K562 (cell line): Measurements from ENCODE around the gene SIRPG. TPM values are rescaled to one million over a fixed set of nuclear protein-coding genes. Genes with fewer than 3 reads are reported as not detected.

Source experiments
- ATAC-seq: fragments of 200-7000 bp; cut with Tn5 transposase; 3 replicates; pipeline ENCODE4 v1.9.1; 2020; ENCODE audit warnings: moderate library complexity
- BruUV-seq: library from RNA; stranded (reverse); fragments of 400-500 nt; replicated peaks from 2 replicates; lab custom pipeline; 2021; lab: Mats Ljungman, UMichigan
- CTCF ChIA-PET: fragments of 300-600 bp; formaldehyde crosslinking; extraction: SDS; loops from one replicate; lab custom pipeline; 2021; ENCODE audit warnings: low intra/inter-chr PET ratio; lab: Yijun Ruan, JAX
- POLR2A ChIA-PET: fragments of 300-600, 350-650 bp; sonication (Branson Sonifier 250); formaldehyde crosslinking; extraction: SDS; loops from one replicate; lab custom pipeline; 2021; ENCODE audit warnings: antibody characterized with exemption, inconsistent platforms; lab: Yijun Ruan, JAX
- DNase-seq, 4 experiments: peaks; one replicate each; pipeline versions ENCODE4 v3.0.0 to v3.0.0-alpha.2; 2011 to 2018; ENCODE audit warnings: low spot score in 3 of 4, mixed read lengths in 3 of 4; ENCODE audit errors: extremely low read depth in 1 of 4
- FAIRE-seq: peaks from 2 replicates; lab custom pipeline; 2011; peaks lifted over from hg19 to GRCh38; lab: Jason Lieb, UNC
- H2AFZ ChIP-seq: 2 replicates; pipeline ENCODE4 v1.6.0; 2011; ENCODE audit warnings: low read depth, low read length, control low read depth, inconsistent platforms
- H3K27ac ChIP-seq: fragments of 200-600 bp; 3 replicates; pipeline ENCODE4 v1.8.0; 2011; ENCODE audit warnings: low read depth, mild to moderate bottlenecking, control low read depth, inconsistent platforms, low read length, moderate library complexity, mixed read lengths; ENCODE audit errors: extremely low read depth
- H3K27me3 ChIP-seq, 2 experiments: fragments of 300-600 bp in 1 of 2; 2 replicates in 1 of 2; 3 replicates in 1 of 2; pipeline versions ENCODE4 v1.6.0 to v1.8.0; 2011; ENCODE audit warnings: inconsistent platforms in 2 of 2, low read length in 2 of 2, mild to moderate bottlenecking in 1 of 2, mixed read lengths in 1 of 2, moderate library complexity in 1 of 2; ENCODE audit not compliant: control insufficient read depth in 2 of 2, insufficient read depth in 2 of 2
- H3K36me3 ChIP-seq: fragments of 300-600 bp; 3 replicates; pipeline ENCODE4 v1.8.0; 2011; ENCODE audit warnings: mild to moderate bottlenecking, low read length, inconsistent platforms; ENCODE audit not compliant: control insufficient read depth, insufficient read depth
- H3K4me1 ChIP-seq, 2 experiments: fragments of 200-600 bp in 1 of 2; replicated peaks in 1 of 2; 2 replicates in 1 of 2; 3 replicates in 1 of 2; pipeline versions ENCODE4 v1.5.1 to v1.8.0; 2011; ENCODE audit warnings: inconsistent platforms in 2 of 2, low read length in 2 of 2, mild to moderate bottlenecking in 1 of 2, mixed read lengths in 1 of 2, moderate library complexity in 1 of 2; ENCODE audit not compliant: control insufficient read depth in 2 of 2, insufficient read depth in 2 of 2
- H3K4me2 ChIP-seq: 2 replicates; pipeline ENCODE4 v1.6.1; 2011; ENCODE audit warnings: low read length, control low read depth, inconsistent platforms, mixed read lengths; ENCODE audit not compliant: insufficient read depth
- H3K4me3 ChIP-seq: fragments of 200-600 bp; sonication (generic), shearing (Covaris generic); 2 replicates; pipeline ENCODE4 v1.5.1; 2016; ENCODE audit warnings: control low read depth, inconsistent platforms
- H3K79me2 ChIP-seq: fragments of 200-600 bp; 3 replicates; pipeline ENCODE4 v1.8.0; 2011; ENCODE audit warnings: low read length, inconsistent platforms; ENCODE audit not compliant: control insufficient read depth, insufficient read depth
- H3K9ac ChIP-seq, 2 experiments: 2 replicates each; pipeline versions ENCODE4 v1.6.0 to v1.6.1; 2011; ENCODE audit warnings: low read depth in 2 of 2, low read length in 2 of 2, control low read depth in 1 of 2, inconsistent platforms in 1 of 2, mild to moderate bottlenecking in 1 of 2, mixed read lengths in 1 of 2; ENCODE audit not compliant: insufficient read depth in 1 of 2
- H3K9me1 ChIP-seq: one replicate; pipeline ENCODE4 v1.6.0; 2011; ENCODE audit warnings: inconsistent platforms, mild to moderate bottlenecking, low read length, moderate library complexity; ENCODE audit not compliant: control insufficient read depth, insufficient read depth
- H3K9me3 ChIP-seq: replicated peaks from 2 replicates; pipeline ENCODE4 v1.5.1; 2011; ENCODE audit warnings: low read depth, low read length, inconsistent platforms; ENCODE audit not compliant: control insufficient read depth, insufficient read depth
- H4K20me1 ChIP-seq: replicated peaks from 2 replicates; pipeline ENCODE4 v1.6.1; 2011; ENCODE audit warnings: low read length, inconsistent platforms, mixed read lengths; ENCODE audit not compliant: control insufficient read depth, insufficient read depth
- BRD9 ChIP-seq: fragments of 450-650 bp; IDR thresholded peaks from 2 replicates; pipeline ENCODE4 v1.6.1; 2018; ENCODE audit warnings: low read depth; ENCODE audit not compliant: partially characterized antibody
- CEBPB ChIP-seq: fragments of 450-650 bp; IDR thresholded peaks from 2 replicates; pipeline ENCODE4 v1.6.1; 2016; ENCODE audit warnings: missing genetic modification characterization, missing compliant biosample characterization
- CREBBP ChIP-seq: IDR thresholded peaks from one replicate; pipeline ENCODE4 v1.6.1; 2012; ENCODE audit warnings: low read depth, mild to moderate bottlenecking, control low read depth, inconsistent platforms, low read length
- CXXC5 ChIP-seq: fragments of 250-450 bp; sonication (Bioruptor Pico); IDR thresholded peaks from 2 replicates; pipeline ENCODE4 v1.8.0; 2022; ENCODE audit warnings: inconsistent platforms, mild to moderate bottlenecking, moderate library complexity
- ESRRA ChIP-seq: fragments of 450-650 bp; IDR thresholded peaks from 2 replicates; pipeline ENCODE4 v1.6.1; 2014; ENCODE audit warnings: low read depth, mild to moderate bottlenecking, moderate library complexity, borderline replicate concordance
- HINFP ChIP-seq: fragments of 450-650 bp; conservative IDR thresholded peaks from 2 replicates; pipeline ENCODE4 v1.6.1; 2016; ENCODE audit warnings: missing genetic modification characterization, low read depth, mild to moderate bottlenecking, control low read depth, missing compliant biosample characterization
- NR2C1 ChIP-seq, 2 experiments: fragments of 450-650 bp; IDR thresholded peaks; 2 replicates each; pipeline ENCODE4 v1.6.1; 2017; ENCODE audit warnings: mild to moderate bottlenecking in 2 of 2, antibody characterized with exemption in 1 of 2, inconsistent platforms in 1 of 2, missing compliant biosample characterization in 1 of 2, missing genetic modification characterization in 1 of 2
- NR2F6 ChIP-seq: fragments of 450-650 bp; formaldehyde crosslinking; IDR thresholded peaks from 2 replicates; pipeline ENCODE4 v1.4.0; 2020; ENCODE audit warnings: mild to moderate bottlenecking
- RCOR1 ChIP-seq, 2 experiments: IDR thresholded peaks; 2 replicates each; pipeline ENCODE4 v1.6.1; 2012; ENCODE audit warnings: low read depth in 2 of 2, low read length in 2 of 2, borderline replicate concordance in 1 of 2, improper control_type of control experiment in 1 of 2
- RNF2 ChIP-seq: sonication (generic); IDR thresholded peaks from 2 replicates; pipeline ENCODE4 v1.6.1; 2016
- ZBTB26 ChIP-seq: fragments of 450-650 bp; formaldehyde crosslinking; IDR thresholded peaks from 2 replicates; pipeline ENCODE4 v1.4.0; 2022; ENCODE audit warnings: missing genetic modification characterization
- ZNF124 ChIP-seq: sonication (generic); formaldehyde crosslinking; IDR thresholded peaks from 2 replicates; pipeline ENCODE4 v1.8.1; 2022; ENCODE audit warnings: missing genetic modification reagents
- ZNF695 ChIP-seq: fragments of 450-650 bp; formaldehyde crosslinking; IDR thresholded peaks from 2 replicates; pipeline ENCODE4 v1.4.0; 2020; ENCODE audit warnings: mild to moderate bottlenecking, moderate library complexity
- WGBS: fragments of 100-300 bp; shearing (Covaris generic); methylation state at CpG from one replicate; pipeline ENCODE4 v1.1.6; 2016; ENCODE audit warnings: low coverage, mixed read lengths; ENCODE audit not compliant: insufficient coverage; ENCODE audit errors: missing lambda C conversion rate; 5-methylcytosine and 5-hydroxymethylcytosine counted together
- in situ Hi-C: fragments of 300-500 bp; cut with MboI; formaldehyde crosslinking; loops from 4 replicates; pipeline ENCODE4 v1.15.0; 2018; ENCODE audit warnings: inconsistent platforms, mixed read lengths
- intact Hi-C: fragments of 100-400 bp; cut with micrococcal nuclease; formaldehyde crosslinking; loops from 2 replicates; pipeline ENCODE4 v1.14.2; 2022
- polyA plus RNA-seq, 8 experiments: library from polyadenylated mRNA; depleted of rRNA in 4 of 8; stranded (reverse) in 5 of 8; unstranded in 3 of 8; fragments of >200 nt; fragmentation: Nextera tagmentation in 2 of 8; fragmentation: Illumina TruSeq in 1 of 8; extraction: Ambion mirVana in 2 of 8; extraction: Trizol in 1 of 8; gene quantifications; 2 replicates each; pipeline versions ENCODE4 v1.2.1 to v1.2.3, GENCODE V29; 2011 to 2014; ENCODE audit warnings: inconsistent platforms in 1 of 8, missing spikeins in 1 of 8
- total RNA-seq, 7 experiments: library from RNA; depleted of rRNA in 6 of 7; stranded (reverse); fragments of >200 nt in 6 of 7; fragmentation: Illumina TruSeq in 2 of 7; extraction: Trizol in 2 of 7; gene quantifications; 2 replicates each; pipeline versions ENCODE4 v1.2.1 to v1.2.3, GENCODE V29; 2011 to 2021; ENCODE audit warnings: low replicate concordance in 1 of 7
- TF ChIP-seq, protein P1 (sequence below): fragments of 450-650 bp; IDR thresholded peaks from 2 replicates; pipeline ENCODE4 v1.7.1; 2018; ENCODE audit warnings: mild to moderate bottlenecking, low read depth; ENCODE audit not compliant: partially characterized antibody
- TF ChIP-seq, protein P2 (sequence below): fragments of 250-450 bp; sonication (Bioruptor Pico); IDR thresholded peaks from 2 replicates; pipeline ENCODE4 v1.5.0; 2021

SIRPG gene
- total and polyA plus RNA-seq, 9 of the 15 experiments (the other 6 are each of a cell fraction or from before 2014, with no cell fraction given) = not detected

- TF ChIP-seq ZBTB26 (CRISPR knock-in tag) (no peak), CREBBP (no peak), RNF2 (0 out of 2 replicates have a peak, but pooled peaks have one; percentile 21), ESRRA (0 out of 2 replicates have a peak, but pooled peaks have one; percentile 30), RCOR1 (IDR thresholded peaks at IDR 0.05; ENCODE audit: borderline replicate concordance in 1 of 2, low read depth in 2 of 2, low read length in 2 of 2) (peak in 1 of 2 experiments; percentile 34; a peak in 1 of 4 replicates), CEBPB (peak; percentile 83)
Measured at GRCh38 chr20:1633535-1633934, 24.0 kb downstream of the SIRPG start (continued).

GRCh38 chr20:1632178-1632577, 25.4 kb downstream of the SIRPG start:
- Histone ChIP-seq H3K4me2 (no peak overlapping the region), H3K27me3 (peaks cover 0 to 9% of the 10 kb centered on the region in 2 experiments; a peak in 1 of 5 replicates), H3K4me1 (no peaks in the 10 kb centered on the region), H3K9me1 (no peaks in the 10 kb centered on the region), H3K79me2 (no peaks in the 10 kb centered on the region), H3K9ac (no peak overlapping the region), H3K36me3 (no peaks in the 10 kb centered on the region), H3K9me3 (no peaks in the 10 kb centered on the region), H3K27ac (no peak overlapping the region), H3K4me3 (no peak overlapping the region), H2AFZ (no peak overlapping the region), H4K20me1 (no peaks in the 10 kb centered on the region)
- intact Hi-C loops = no loop called here
- WGBS = 5% methylated on average over 4 of the region's 4 CpGs
- in situ Hi-C loops = no loop called here
- ATAC-seq (no peak), DNase-seq (no peak), FAIRE-seq (no peak)
- BruUV-seq = no TSS peak
- ChIA-PET POLR2A (no interaction called here), CTCF (no interaction called here)
- TF ChIP-seq, protein P1, sequence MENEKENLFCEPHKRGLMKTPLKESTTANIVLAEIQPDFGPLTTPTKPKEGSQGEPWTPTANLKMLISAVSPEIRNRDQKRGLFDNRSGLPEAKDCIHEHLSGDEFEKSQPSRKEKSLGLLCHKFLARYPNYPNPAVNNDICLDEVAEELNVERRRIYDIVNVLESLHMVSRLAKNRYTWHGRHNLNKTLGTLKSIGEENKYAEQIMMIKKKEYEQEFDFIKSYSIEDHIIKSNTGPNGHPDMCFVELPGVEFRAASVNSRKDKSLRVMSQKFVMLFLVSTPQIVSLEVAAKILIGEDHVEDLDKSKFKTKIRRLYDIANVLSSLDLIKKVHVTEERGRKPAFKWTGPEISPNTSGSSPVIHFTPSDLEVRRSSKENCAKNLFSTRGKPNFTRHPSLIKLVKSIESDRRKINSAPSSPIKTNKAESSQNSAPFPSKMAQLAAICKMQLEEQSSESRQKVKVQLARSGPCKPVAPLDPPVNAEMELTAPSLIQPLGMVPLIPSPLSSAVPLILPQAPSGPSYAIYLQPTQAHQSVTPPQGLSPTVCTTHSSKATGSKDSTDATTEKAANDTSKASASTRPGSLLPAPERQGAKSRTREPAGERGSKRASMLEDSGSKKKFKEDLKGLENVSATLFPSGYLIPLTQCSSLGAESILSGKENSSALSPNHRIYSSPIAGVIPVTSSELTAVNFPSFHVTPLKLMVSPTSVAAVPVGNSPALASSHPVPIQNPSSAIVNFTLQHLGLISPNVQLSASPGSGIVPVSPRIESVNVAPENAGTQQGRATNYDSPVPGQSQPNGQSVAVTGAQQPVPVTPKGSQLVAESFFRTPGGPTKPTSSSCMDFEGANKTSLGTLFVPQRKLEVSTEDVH = no peak
- TF ChIP-seq BRD9 (no peak), ZNF124 (CRISPR knock-in tag) (no peak), HINFP (tag) (no peak), ZNF695 (CRISPR knock-in tag) (no peak), NR2F6 (no peak), CXXC5 (CRISPR knock-in tag) (no peak), NR2C1 (IDR thresholded peaks at IDR 0.05) (no peak), NR2C1 (tag; IDR thresholded peaks at IDR 0.05) (no peak)
- TF ChIP-seq, protein P2, sequence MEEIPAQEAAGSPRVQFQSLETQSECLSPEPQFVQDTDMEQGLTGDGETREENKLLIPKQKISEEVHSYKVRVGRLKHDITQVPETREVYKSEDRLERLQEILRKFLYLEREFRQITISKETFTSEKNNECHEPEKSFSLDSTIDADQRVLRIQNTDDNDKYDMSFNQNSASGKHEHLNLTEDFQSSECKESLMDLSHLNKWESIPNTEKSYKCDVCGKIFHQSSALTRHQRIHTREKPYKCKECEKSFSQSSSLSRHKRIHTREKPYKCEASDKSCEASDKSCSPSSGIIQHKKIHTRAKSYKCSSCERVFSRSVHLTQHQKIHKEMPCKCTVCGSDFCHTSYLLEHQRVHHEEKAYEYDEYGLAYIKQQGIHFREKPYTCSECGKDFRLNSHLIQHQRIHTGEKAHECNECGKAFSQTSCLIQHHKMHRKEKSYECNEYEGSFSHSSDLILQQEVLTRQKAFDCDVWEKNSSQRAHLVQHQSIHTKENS (CRISPR knock-in tag) = no peak
